HG03095 (cell line): ENCODE results near the gene ARID1B.

Source experiments
- ATAC-seq: cut with Tn5 transposase; IDR thresholded peaks from one replicate; pipeline ENCODE4 v1.9.1; 2021; ENCODE audit warnings: moderate library complexity; ENCODE audit not compliant: unreplicated experiment

Gene ARID1B

GRCh38 chr6:157168471-157168870 lies 391.3 kb downstream of the ARID1B start:
- no peak for ATAC-seq

- ATAC-seq: no peak
These were observed 392.0 kb downstream of the ARID1B start for GRCh38 chr6:157169226-157169625.

DNA sequence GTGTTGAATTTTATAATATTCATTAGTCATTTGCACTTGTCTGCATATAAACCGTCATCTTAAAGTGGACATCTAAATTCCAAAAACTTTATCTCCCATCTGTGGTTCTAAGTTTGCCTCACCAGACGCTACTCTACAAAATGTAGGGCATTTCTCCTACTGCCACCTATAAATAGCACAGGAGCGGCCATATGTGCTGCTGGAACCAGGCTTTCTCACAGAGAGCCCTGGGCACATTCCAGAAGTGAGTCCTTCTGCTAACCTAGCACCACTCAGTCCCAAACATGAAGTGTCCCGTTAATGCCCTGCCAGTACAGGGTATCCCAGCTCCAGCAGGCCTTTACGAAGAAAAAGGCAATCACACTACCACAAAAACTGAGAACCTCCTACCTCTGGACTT lies 392.5 kb downstream of the ARID1B start:
- ATAC-seq: no peak

- no peak for ATAC-seq
These were observed 393.4 kb downstream of the ARID1B start for GRCh38 chr6:157170535-157170934.

DNA sequence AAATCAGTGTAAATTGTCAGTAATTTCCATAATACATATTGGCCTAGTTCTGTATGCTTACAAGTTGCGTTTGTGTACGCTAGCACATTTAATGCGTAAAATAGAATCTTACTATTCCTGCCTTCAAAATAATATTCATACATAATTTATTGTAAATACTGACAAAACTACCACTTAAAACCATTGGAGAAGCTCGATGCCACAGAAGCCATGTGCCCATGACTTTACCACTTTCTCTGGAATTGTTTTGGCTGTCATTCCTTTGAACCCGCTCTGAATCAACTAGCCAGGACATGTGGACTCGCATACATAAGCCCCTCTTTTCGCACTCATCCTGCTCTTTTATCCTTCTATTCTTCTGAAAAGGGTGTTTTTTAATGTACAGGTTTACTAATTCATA lies 394.6 kb downstream of the ARID1B start:
- no peak for ATAC-seq

GRCh38 chr6:157172231-157172701 lies 395.1 kb downstream of the ARID1B start:
- no peak for ATAC-seq

DNA sequence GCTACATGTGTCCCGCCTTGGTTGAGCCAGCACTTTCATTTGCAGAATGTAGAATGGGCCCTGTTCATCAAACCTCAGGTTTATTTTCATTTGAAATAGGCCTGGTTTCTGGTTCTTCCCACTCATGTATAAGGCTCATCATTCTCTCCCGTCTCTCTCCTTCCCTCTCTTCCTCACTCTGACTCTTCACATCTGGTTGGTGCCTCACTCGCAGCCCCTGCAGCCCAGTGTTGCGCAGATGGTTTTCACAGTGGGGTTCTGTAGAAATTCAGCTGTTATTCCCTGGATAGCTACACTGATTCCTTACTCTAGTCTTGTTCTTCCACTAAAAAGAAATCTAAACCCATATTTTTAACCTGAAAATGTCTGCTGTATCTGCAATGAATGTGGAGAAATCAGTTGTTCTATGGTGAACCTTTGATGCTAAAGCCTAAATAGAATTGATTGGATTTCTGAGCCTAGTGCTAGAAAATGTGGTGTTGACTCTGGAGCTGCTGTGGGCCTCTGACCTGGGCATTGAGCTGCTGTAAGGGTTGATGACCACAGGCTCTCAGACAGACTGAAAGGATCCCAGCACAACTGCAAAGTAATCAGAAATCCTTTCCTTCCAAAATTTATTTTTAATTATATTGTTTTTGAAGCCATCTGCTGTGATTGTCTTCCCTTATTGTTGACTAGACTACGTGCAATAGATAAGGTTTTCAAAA lies 395.8 kb downstream of the ARID1B start:
- ATAC-seq: no peak

GRCh38 chr6:157173776-157174175 lies 396.6 kb downstream of the ARID1B start:
- no peak for ATAC-seq

- ATAC-seq: no peak
These were observed 397.6 kb downstream of the ARID1B start for GRCh38 chr6:157174731-157175130.

GRCh38 chr6:157177731-157178336 lies 400.7 kb downstream of the ARID1B start:
- no peak for ATAC-seq

DNA sequence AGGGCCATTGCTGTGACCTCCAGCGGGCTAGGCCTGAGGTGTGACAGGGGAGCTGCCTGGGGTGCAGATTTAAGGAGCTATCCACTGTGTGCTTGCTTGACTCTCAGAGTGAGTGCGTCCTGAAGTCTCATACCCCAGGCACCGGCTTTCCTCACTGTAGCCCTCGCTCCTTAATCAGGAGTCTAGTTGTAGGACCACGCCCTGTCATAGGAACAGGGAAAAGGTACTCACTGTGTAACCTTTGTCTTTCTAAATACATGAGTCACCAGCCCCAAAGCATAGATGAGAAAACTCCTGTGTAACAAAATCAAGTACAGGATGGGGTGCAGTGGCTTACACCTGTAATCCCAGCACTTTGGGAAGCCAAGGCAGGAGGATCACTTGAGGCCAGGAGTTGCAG lies 404.5 kb downstream of the ARID1B start:
- no peak for ATAC-seq

- ATAC-seq: no peak
These were observed 405.5 kb downstream of the ARID1B start for GRCh38 chr6:157182503-157183264.

GRCh38 chr6:157184202-157185015 lies 407.2 kb downstream of the ARID1B start:
- ATAC-seq: no peak

GRCh38 chr6:157185171-157185570 lies 408.0 kb downstream of the ARID1B start:
- ATAC-seq: no peak

- no peak for ATAC-seq
These were observed 408.8 kb downstream of the ARID1B start for GRCh38 chr6:157185986-157186385.

GRCh38 chr6:157186785-157187181 lies 409.6 kb downstream of the ARID1B start:
- ATAC-seq: no peak

GRCh38 chr6:157187182-157188083 lies 410.3 kb downstream of the ARID1B start:
- ATAC-seq: no peak

GRCh38 chr6:157188213-157188612 lies 411.0 kb downstream of the ARID1B start:
- ATAC-seq: no peak

DNA sequence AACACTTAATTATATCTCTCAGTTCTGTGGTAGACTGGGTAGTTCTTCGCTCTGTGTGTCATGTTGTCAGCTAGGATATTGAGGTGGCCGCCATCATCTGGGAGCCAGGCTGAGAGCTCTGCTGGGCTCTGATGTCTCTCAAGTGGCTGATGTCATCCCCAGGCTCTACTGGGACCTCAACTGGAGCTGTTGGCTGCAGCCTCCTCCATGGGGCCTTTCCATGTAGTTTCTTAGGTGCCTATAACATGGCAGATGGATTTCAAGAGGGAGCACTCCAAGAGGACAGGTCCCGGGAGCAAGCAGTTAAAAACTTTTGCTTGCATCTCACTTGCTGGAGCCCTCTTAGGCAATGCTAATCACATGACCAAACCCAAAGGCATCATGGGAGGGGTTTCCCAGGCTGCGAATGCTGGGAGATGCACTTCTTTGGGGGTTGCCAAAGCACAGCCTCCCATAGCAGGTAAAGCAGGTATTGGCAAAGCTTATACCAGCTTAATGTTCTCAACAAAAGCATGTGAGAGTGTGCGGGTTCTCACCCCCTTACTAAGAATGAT lies 416.3 kb downstream of the ARID1B start:
- ATAC-seq: no peak

DNA sequence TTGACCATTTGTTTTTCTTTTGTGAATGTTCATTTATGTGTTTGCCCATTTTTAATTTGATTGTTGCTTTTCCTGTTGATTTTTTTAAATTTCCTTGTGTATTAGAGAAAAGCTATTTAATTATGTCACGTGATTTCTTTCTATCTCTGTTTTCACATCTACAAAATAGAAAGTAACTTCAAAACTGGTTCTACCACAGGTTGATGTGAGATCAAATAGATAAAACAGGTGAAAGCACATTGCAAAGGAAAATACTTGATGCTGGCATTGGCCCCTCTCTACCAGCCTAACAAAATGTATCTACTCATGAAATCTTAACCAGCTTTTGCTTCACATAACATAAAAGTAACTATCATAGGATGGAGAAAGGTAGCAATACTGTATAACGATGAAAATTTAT lies 416.9 kb downstream of the ARID1B start:
- ATAC-seq: no peak
